DMS53 treated with DMSO at 0.1 percent for 48 hours (cell line): ENCODE data around the gene MPEG1.

Experiments used
- DNase-seq: peaks from one replicate; lab custom pipeline; 2025; ENCODE audit not compliant: unreplicated experiment; lab: John Stamatoyannopoulos, UW

Gene MPEG1

DNA sequence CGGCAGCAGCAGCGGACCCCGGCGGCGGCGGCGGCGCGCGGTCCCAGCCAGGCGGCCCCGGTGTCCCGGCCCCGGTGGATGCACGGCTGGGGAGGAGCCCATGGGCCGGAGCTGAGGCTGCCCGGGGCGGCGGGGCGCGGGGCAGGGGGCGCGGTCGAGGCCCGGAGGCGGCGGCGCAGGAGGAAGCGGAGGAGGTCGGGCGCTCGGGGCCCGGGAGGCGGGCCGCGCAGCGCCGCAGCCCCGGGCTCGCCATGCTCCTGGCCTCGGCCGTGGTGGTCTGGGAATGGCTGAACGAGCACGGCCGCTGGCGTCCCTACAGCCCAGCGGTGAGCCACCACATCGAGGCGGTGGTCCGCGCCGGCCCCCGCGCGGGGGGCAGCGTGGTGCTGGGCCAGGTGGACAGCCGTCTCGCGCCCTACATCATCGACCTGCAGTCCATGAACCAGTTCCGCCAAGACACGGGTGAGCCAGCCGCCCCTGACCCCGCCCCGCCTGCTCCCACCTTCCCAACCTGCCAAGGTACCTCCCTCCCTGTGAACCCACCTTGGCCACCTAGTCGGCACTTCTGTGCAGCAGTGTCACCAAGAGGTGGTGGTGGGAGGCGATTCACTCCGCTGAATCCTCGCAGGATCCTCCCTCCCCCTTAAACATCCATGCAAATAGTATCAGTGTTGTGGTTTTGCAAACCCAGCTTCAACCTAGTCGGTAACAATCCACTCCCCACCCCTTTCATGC, 40.2 kb downstream of the MPEG1 start:
- DNase-seq = no peak

DNA sequence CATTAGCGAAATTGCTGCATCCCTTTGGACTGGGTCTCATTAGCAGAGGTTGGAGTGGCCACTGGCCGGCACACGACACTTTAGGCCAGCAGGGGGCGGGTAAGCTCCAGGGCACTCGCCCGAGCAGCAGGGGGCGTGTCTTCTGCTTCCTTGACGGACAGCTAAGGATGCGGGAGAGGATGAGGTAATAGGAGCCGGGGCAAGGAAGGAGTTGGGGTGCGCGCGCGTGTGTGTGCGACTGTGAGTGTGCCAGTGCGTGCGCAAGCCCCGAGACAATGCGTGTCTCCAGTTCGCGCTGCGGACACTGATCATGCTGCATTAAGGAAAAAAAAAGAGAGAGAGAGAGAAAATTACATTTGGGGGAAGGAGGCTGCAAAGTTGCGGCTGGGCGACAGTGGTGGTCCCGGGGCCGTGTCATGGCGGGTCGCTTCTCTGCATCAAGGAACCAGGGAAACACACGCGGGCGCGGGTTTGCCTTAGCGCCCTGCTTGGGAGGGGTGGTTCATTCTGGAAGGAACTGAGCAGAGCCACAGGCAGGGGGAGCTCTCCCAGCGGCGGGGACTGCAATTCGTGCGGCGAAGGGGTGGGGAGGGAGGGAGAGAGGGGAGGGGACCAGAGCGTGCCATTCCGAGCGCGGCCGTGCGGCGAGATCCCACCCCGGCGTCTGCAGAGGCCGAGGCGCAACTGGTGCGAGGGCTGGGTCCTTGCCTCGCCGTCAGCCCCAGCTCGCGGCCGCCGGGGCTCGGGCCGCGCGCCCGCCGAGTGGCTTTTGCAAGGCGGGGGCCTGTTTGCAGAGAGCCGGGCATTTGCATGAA, 41.0 kb downstream of the MPEG1 start, which contains the start of gene DTX4:
Gene DTX4 (plus strand): TSS at position 625 of the 815 bp plus-strand sequence. CDS start 464 bp downstream, outside the sequence.
- DNase-seq = peak; percentile 67

DNA sequence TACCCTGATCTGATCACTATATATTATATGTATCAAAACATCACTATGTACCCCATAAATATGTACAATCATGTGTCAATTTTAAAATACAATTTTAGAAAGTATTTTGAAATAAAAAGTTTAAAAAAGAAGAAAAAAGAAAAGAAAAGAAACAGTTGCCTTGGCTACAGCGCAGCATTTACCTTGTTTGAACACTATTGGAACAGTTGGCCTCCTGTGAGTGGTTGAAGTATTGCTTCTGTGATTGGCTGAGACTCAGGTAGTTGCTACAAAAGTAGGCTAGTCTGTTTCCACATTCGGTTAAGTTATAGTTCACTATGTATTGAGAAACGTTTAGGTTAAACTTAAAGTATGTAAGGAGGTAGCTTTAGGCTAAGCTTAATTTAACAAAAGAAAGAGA, 48.7 kb downstream of the MPEG1 start:
- no peak for DNase-seq
